AG09319 (cell line): ENCODE measurements around the gene CEMP1.

Source experiments
- DNase-seq: peaks from one replicate; pipeline ENCODE4 v3.0.0-alpha.2; 2010; ENCODE audit warnings: low read depth; ENCODE audit errors: extremely low read depth
- CTCF ChIP-seq: IDR thresholded peaks from 2 replicates; pipeline ENCODE4 v1.5.1; 2011; ENCODE audit warnings: low read depth, mild to moderate bottlenecking, inconsistent platforms, low read length, moderate library complexity

The CEMP1 gene

DNA sequence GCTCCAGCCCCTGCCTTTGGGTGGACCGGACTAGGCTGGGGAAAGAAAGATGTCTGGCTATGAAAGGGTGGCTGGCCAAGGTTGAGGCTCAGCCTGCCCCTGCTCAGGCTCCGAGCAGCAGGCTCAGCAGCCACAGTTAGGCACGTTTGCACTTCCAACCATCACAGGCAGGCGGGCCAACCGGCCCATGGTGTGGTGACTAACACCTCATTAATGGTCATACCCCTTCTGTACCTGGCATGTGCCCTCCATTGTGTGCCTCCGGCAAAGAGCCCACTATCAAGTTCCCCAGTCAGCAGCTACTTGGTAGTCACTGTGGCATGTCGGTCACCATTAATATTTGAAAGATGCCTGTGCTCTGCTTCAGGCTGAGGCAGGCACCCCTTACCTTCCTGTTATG is 49.5 kb downstream of the CEMP1 start:
- TF ChIP-seq CTCF: no peak
- no peak for DNase-seq

- DNase-seq: no peak
- no peak for TF ChIP-seq CTCF
Observed at GRCh38 chr16:2480948-2481347, 50.3 kb downstream of the CEMP1 start.
